HepG2 (cell line): ENCODE results near the gene PSMC3IP. TPM values are rescaled to one million over a fixed set of nuclear protein-coding genes. Genes with fewer than 3 reads are reported as not detected.

Experiments used
- BRF2 ChIP-seq: sonication (generic); formaldehyde crosslinking; IDR thresholded peaks from 2 replicates; pipeline ENCODE4 v1.8.1; 2022; ENCODE audit warnings: mild to moderate bottlenecking, missing genetic modification reagents
- CENPX ChIP-seq: sonication (generic); formaldehyde crosslinking; IDR thresholded peaks from 2 replicates; pipeline ENCODE4 v1.9.0; 2021; ENCODE audit warnings: mild to moderate bottlenecking, missing genetic modification reagents, moderate library complexity
- CSRNP2 ChIP-seq: sonication (generic); formaldehyde crosslinking; conservative IDR thresholded peaks from 2 replicates; pipeline ENCODE4 v1.8.0; 2022; ENCODE audit warnings: low read depth, missing genetic modification reagents
- GTF3A ChIP-seq: sonication (generic); formaldehyde crosslinking; conservative IDR thresholded peaks from 2 replicates; pipeline ENCODE4 v1.4.0; 2020; ENCODE audit warnings: mild to moderate bottlenecking, missing genetic modification reagents
- HCFC1 ChIP-seq: fragments of 150-350 bp; IDR thresholded peaks from 2 replicates; pipeline ENCODE4 v1.6.1; 2014; ENCODE audit warnings: low read depth, low read length
- HDAC1 ChIP-seq: sonication (generic); formaldehyde crosslinking; IDR thresholded peaks from 2 replicates; pipeline ENCODE4 v1.5.1; 2020; ENCODE audit warnings: mild to moderate bottlenecking, missing genetic modification reagents
- KDM6A ChIP-seq: IDR thresholded peaks from 2 replicates; pipeline ENCODE4 v1.6.1; 2016; ENCODE audit warnings: low read depth
- KLF13 ChIP-seq: sonication (generic); formaldehyde crosslinking; IDR thresholded peaks from 2 replicates; pipeline ENCODE4 v1.4.0; 2020; ENCODE audit warnings: mild to moderate bottlenecking, missing genetic modification reagents
- MAFK ChIP-seq, 2 experiments: IDR thresholded peaks in 1 of 2; conservative IDR thresholded peaks in 1 of 2; 2 replicates each; pipeline ENCODE4 v1.6.1; 2011; ENCODE audit warnings: improper control_type of control experiment in 2 of 2, low read length in 2 of 2
- SALL1 ChIP-seq: sonication (generic); formaldehyde crosslinking; IDR thresholded peaks from 2 replicates; pipeline ENCODE4 v1.8.0; 2022; ENCODE audit warnings: mild to moderate bottlenecking, missing genetic modification reagents
- SIN3B ChIP-seq: fragments of 150-350 bp; IDR thresholded peaks from 2 replicates; pipeline ENCODE4 v1.6.1; 2014; ENCODE audit warnings: low read length
- TSC22D2 ChIP-seq: sonication (generic); formaldehyde crosslinking; IDR thresholded peaks from 2 replicates; pipeline ENCODE4 v1.5.1; 2020; ENCODE audit warnings: missing genetic modification reagents, mild to moderate bottlenecking, borderline replicate concordance
- ZIK1 ChIP-seq: sonication (generic); formaldehyde crosslinking; IDR thresholded peaks from 2 replicates; pipeline ENCODE4 v1.5.0; 2020; ENCODE audit warnings: mild to moderate bottlenecking, low read depth, missing genetic modification reagents, borderline replicate concordance
- ZNF180 ChIP-seq: sonication (generic); formaldehyde crosslinking; IDR thresholded peaks from 2 replicates; pipeline ENCODE4 v1.4.0; 2020; ENCODE audit warnings: low read depth, missing genetic modification reagents, borderline replicate concordance
- ZNF30 ChIP-seq: sonication (generic); formaldehyde crosslinking; IDR thresholded peaks from 2 replicates; pipeline ENCODE4 v1.5.0; 2020; ENCODE audit warnings: mild to moderate bottlenecking, missing genetic modification reagents
- ZNF354B ChIP-seq: sonication (generic); formaldehyde crosslinking; IDR thresholded peaks from 2 replicates; pipeline ENCODE4 v1.8.0; 2022; ENCODE audit warnings: mild to moderate bottlenecking, missing genetic modification reagents
- ZNF414 ChIP-seq: sonication (generic); formaldehyde crosslinking; IDR thresholded peaks from 2 replicates; pipeline ENCODE4 v1.5.0; 2020; ENCODE audit warnings: missing genetic modification reagents
- ZNF547 ChIP-seq: sonication (generic); formaldehyde crosslinking; IDR thresholded peaks from 2 replicates; pipeline ENCODE4 v1.5.1; 2020; ENCODE audit warnings: mild to moderate bottlenecking, missing genetic modification reagents
- ZNF567 ChIP-seq: sonication (generic); formaldehyde crosslinking; IDR thresholded peaks from 2 replicates; pipeline ENCODE4 v1.8.1; 2023; ENCODE audit warnings: mild to moderate bottlenecking, missing genetic modification reagents, borderline replicate concordance
- ZNF709 ChIP-seq: sonication (generic); formaldehyde crosslinking; IDR thresholded peaks from 2 replicates; pipeline ENCODE4 v1.5.0; 2020; ENCODE audit warnings: mild to moderate bottlenecking, missing genetic modification reagents
- ZNF775 ChIP-seq: sonication (generic); formaldehyde crosslinking; IDR thresholded peaks from 2 replicates; pipeline ENCODE4 v1.4.0; 2020; ENCODE audit warnings: missing genetic modification reagents, mild to moderate bottlenecking, moderate library complexity, borderline replicate concordance
- ZNF83 ChIP-seq: sonication (generic); formaldehyde crosslinking; IDR thresholded peaks from 2 replicates; pipeline ENCODE4 v1.4.0; 2020; ENCODE audit warnings: missing genetic modification reagents, mild to moderate bottlenecking, borderline replicate concordance
- polyA plus RNA-seq, 8 experiments: library from polyadenylated mRNA; depleted of rRNA in 3 of 8; stranded (reverse) in 7 of 8; unstranded in 1 of 8; fragments of >200 nt; fragmentation: Illumina TruSeq in 4 of 8; extraction: Trizol in 4 of 8; gene quantifications; 2 replicates each; pipeline versions ENCODE4 v1.2.1 to v1.2.3, GENCODE V29; 2011 to 2016; ENCODE audit warnings: low read depth in 4 of 8, missing spikeins in 1 of 8, mixed read lengths in 1 of 8; ENCODE audit not compliant: insufficient read depth in 1 of 8
- total RNA-seq, 5 experiments: library from RNA; depleted of rRNA; stranded (reverse); fragments of >200 nt; fragmentation: Illumina TruSeq; extraction: Trizol; gene quantifications; 2 replicates each; pipeline ENCODE4 v1.2.3, GENCODE V29; 2016; ENCODE audit warnings: low read depth in 1 of 5
- TF ChIP-seq, protein P1 (sequence below), 2 experiments: fragments of 450-650 bp in 1 of 2; sonication (generic) in 1 of 2; formaldehyde crosslinking; IDR thresholded peaks; 2 replicates each; pipeline versions ENCODE4 v1.5.0 to v1.8.0; 2020 to 2022; ENCODE audit warnings: mild to moderate bottlenecking in 1 of 2, missing genetic modification reagents in 1 of 2
- TF ChIP-seq, protein P2 (sequence below): sonication (generic); formaldehyde crosslinking; IDR thresholded peaks from 2 replicates; pipeline ENCODE4 v1.4.0; 2020; ENCODE audit warnings: missing genetic modification reagents, low read depth, mild to moderate bottlenecking, borderline replicate concordance
- TF ChIP-seq, protein P3 (sequence below): IDR thresholded peaks from 2 replicates; pipeline ENCODE4 v1.6.1; 2018; ENCODE audit warnings: missing genetic modification reagents, mild to moderate bottlenecking, missing compliant biosample characterization

Gene PSMC3IP
- total and polyA plus RNA-seq, 2 of the 13 experiments (the other 11 are each of a cell fraction or from before 2014, with no cell fraction given): 6.5 to 22.4 TPM

DNA sequence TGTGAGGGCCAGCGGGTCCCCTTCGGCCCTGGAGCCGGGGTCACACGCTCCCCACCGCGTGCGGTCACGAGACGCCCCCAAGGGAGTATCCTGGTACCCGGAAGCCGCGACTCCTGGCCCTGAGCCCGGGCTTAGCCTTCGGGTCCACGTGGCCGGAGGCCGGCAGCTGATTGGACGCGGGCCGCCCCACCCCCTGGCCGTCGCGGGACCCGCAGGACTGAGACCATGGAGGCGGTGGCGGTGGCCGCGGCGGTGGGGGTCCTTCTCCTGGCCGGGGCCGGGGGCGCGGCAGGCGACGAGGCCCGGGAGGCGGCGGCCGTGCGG lies 41.5 kb downstream of the PSMC3IP start, which contains the start of gene NAGLU (continued):
- peak; percentile 63; the same call in 1 of the 2 replicates for TF ChIP-seq ZNF414 (CRISPR knock-in tag)
- TF ChIP-seq ZNF30 (CRISPR knock-in tag): no peak
- peak; percentile 65 for TF ChIP-seq SALL1 (CRISPR knock-in tag)
- TF ChIP-seq SIN3B: no peak
- TF ChIP-seq HCFC1: no peak; the same call in 1 of the 2 replicates
- no peak for TF ChIP-seq ZNF354B
- TF ChIP-seq, protein P1, sequence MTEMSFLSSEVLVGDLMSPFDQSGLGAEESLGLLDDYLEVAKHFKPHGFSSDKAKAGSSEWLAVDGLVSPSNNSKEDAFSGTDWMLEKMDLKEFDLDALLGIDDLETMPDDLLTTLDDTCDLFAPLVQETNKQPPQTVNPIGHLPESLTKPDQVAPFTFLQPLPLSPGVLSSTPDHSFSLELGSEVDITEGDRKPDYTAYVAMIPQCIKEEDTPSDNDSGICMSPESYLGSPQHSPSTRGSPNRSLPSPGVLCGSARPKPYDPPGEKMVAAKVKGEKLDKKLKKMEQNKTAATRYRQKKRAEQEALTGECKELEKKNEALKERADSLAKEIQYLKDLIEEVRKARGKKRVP (CRISPR knock-in tag; IDR thresholded peaks at IDR 0.05): 0 out of 4 replicates have a peak, but pooled peaks of 1 of the 2 experiments have one; percentile 9
- TF ChIP-seq ZIK1 (CRISPR knock-in tag): no peak
- 0 out of 2 replicates have a peak, but pooled peaks have one; percentile 30 for TF ChIP-seq ZNF83 (CRISPR knock-in tag)
- no peak for TF ChIP-seq KDM6A (CRISPR knock-in tag)
- 0 out of 2 replicates have a peak, but pooled peaks have one; percentile 4 for TF ChIP-seq ZNF567 (CRISPR knock-in tag)
- TF ChIP-seq, protein P2, sequence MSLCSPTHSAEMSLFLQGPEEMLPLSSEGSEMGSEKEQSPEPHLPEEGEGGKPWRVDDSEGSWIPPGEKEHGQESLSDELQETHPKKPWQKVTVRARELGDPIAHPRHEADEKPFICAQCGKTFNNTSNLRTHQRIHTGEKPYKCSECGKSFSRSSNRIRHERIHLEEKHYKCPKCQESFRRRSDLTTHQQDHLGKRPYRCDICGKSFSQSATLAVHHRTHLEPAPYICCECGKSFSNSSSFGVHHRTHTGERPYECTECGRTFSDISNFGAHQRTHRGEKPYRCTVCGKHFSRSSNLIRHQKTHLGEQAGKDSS: no peak
- TF ChIP-seq CENPX (CRISPR knock-in tag): no peak
- no peak for TF ChIP-seq BRF2 (CRISPR knock-in tag)
- no peak for TF ChIP-seq TSC22D2
- TF ChIP-seq KLF13 (CRISPR knock-in tag): no peak
- peak; percentile 73; the same call in 1 of the 2 replicates for TF ChIP-seq HDAC1 (CRISPR knock-in tag)
- TF ChIP-seq ZNF547 (CRISPR knock-in tag): peak; percentile 50; the same call in 1 of the 2 replicates
- TF ChIP-seq MAFK (conservative IDR thresholded peaks at IDR 0.05 in 1 of 2, IDR thresholded peaks at IDR 0.05 in 1 of 2; ENCODE audit: low read length in 2 of 2): no peak
- TF ChIP-seq ZNF709: no peak
- TF ChIP-seq CSRNP2 (CRISPR knock-in tag): no peak; the same call in 1 of the 2 replicates
- TF ChIP-seq ZNF180 (CRISPR knock-in tag): no peak
- TF ChIP-seq ZNF775 (CRISPR knock-in tag): no peak
- TF ChIP-seq, protein P3, sequence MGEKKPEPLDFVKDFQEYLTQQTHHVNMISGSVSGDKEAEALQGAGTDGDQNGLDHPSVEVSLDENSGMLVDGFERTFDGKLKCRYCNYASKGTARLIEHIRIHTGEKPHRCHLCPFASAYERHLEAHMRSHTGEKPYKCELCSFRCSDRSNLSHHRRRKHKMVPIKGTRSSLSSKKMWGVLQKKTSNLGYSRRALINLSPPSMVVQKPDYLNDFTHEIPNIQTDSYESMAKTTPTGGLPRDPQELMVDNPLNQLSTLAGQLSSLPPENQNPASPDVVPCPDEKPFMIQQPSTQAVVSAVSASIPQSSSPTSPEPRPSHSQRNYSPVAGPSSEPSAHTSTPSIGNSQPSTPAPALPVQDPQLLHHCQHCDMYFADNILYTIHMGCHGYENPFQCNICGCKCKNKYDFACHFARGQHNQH (CRISPR knock-in tag): peak; percentile 49; the same call in 1 of the 2 replicates
- TF ChIP-seq GTF3A: no peak
